Suprapubic skin (tissue), 4 donors: ENCODE results near the gene RND3.

Source experiments
- POLR2A ChIP-seq, 2 donors: fragments of 450-650 bp; IDR thresholded peaks; one replicate each; pipeline ENCODE4 v1.6.1; 2017; ENCODE audit warnings: antibody characterized with exemption in 2 of 2, mild to moderate bottlenecking in 2 of 2, moderate library complexity in 2 of 2
- POLR2AphosphoS5 ChIP-seq, 3 donors: sonication (generic); formaldehyde crosslinking; IDR thresholded peaks; one replicate each; pipeline ENCODE4 v1.6.1; 2017; ENCODE audit warnings: antibody characterized with exemption in 3 of 3
- TF ChIP-seq, protein P1 (sequence below), 2 donors: fragments of 200-600 bp in 1 of 2; fragments of 450-650 bp in 1 of 2; sonication (generic) in 1 of 2; IDR thresholded peaks; one replicate each; pipeline ENCODE4 v1.5.1; 2016 to 2019; ENCODE audit warnings: antibody characterized with exemption in 2 of 2, mild to moderate bottlenecking in 1 of 2, moderate library complexity in 1 of 2

GRCh38 chr2:150441784-150442183 lies 45.7 kb downstream of the RND3 start:
- TF ChIP-seq, protein P1, sequence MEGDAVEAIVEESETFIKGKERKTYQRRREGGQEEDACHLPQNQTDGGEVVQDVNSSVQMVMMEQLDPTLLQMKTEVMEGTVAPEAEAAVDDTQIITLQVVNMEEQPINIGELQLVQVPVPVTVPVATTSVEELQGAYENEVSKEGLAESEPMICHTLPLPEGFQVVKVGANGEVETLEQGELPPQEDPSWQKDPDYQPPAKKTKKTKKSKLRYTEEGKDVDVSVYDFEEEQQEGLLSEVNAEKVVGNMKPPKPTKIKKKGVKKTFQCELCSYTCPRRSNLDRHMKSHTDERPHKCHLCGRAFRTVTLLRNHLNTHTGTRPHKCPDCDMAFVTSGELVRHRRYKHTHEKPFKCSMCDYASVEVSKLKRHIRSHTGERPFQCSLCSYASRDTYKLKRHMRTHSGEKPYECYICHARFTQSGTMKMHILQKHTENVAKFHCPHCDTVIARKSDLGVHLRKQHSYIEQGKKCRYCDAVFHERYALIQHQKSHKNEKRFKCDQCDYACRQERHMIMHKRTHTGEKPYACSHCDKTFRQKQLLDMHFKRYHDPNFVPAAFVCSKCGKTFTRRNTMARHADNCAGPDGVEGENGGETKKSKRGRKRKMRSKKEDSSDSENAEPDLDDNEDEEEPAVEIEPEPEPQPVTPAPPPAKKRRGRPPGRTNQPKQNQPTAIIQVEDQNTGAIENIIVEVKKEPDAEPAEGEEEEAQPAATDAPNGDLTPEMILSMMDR (IDR thresholded peaks at IDR 0.05) = no peak
- TF ChIP-seq POLR2A (IDR thresholded peaks at IDR 0.05) (no peak), POLR2AphosphoS5 (IDR thresholded peaks at IDR 0.05) (no peak)
